Progenitor cell of endocrine pancreas (in vitro differentiated cells): Measurements from ENCODE around the gene EEF1A2. TPM values are rescaled to one million over a fixed set of nuclear protein-coding genes. Genes with fewer than 3 reads are reported as not detected.
"Not testable (repeated sequence)": the region's sequence is repeated elsewhere in the genome, so short reads cannot be mapped to it uniquely, and the experiment has no call there.

Source experiments
- DNase-seq: peaks from one replicate; pipeline ENCODE4 v3.0.0; 2021; ENCODE audit warnings: low spot score; ENCODE audit not compliant: unreplicated experiment
- H3K27ac Mint-ChIP-seq: 2 replicates; pipeline ENCODE4 v1.8.0; 2021; ENCODE audit warnings: mild to moderate bottlenecking, moderate library complexity, mixed read lengths
- H3K27me3 Mint-ChIP-seq: 2 replicates; pipeline ENCODE4 v1.8.0; 2021; ENCODE audit warnings: mixed read lengths
- H3K36me3 Mint-ChIP-seq: 2 replicates; pipeline ENCODE4 v1.8.0; 2022; ENCODE audit warnings: mixed read lengths; ENCODE audit not compliant: insufficient read depth
- H3K4me1 Mint-ChIP-seq: 2 replicates; pipeline ENCODE4 v1.8.0; 2021; ENCODE audit warnings: low read depth, mixed read lengths
- H3K4me3 Mint-ChIP-seq: 2 replicates; pipeline ENCODE4 v1.8.0; 2021; ENCODE audit warnings: low read depth, mild to moderate bottlenecking, moderate library complexity, mixed read lengths
- H3K9me3 Mint-ChIP-seq: 2 replicates; pipeline ENCODE4 v1.8.0; 2021; ENCODE audit warnings: low read depth, mixed read lengths
- total RNA-seq: library from RNA; stranded (reverse); gene quantifications from 2 replicates; pipeline ENCODE4 v1.2.1, GENCODE V29; 2021
- TF ChIP-seq, protein P1 (sequence below): fragments of 200-600 bp; sonication (generic); IDR thresholded peaks from one replicate; pipeline ENCODE4 v1.5.0; 2021; ENCODE audit warnings: antibody characterized with exemption, mild to moderate bottlenecking; ENCODE audit not compliant: unreplicated experiment

The EEF1A2 gene
- total RNA-seq, 1 donor from 2014 or later = 11.0 TPM

DNA sequence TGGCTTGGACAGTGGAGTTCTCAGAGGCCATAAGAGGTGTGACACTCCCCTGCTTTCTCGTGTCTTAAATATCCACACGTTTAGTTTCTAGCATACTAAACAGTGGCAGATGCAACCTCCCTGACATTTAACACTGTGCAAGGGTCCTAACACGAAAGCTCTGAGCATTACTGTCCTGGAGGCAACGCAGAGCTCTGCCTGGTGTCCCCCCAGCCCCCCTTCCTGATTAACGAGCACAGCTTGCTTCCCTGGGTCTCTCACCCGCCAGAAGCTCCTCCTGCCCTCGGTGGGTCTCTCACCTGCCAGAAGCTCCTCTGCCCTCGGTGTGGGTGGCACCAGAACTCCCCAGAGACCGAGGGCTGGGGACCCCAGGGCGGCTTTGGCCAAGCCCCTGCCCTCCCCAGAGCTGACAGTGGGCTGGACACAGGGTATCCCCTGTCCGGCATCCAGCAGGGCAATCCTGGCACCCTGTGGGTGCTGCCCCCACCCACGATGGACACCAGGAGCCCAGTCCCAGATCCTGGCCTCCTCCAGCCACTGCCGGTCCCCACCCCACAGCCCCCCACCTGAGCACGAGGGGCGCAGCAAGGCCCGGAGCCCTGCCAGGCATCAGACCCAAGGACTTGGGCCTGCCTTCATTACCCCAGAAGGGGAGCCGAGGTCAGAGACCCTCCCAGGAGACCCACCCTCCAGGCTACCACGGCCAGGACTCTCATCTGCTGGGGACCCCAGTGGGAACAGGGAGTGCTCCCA, 14.1 kb downstream of the EEF1A2 start:
- Mint-ChIP-seq H3K4me3 (no peak overlapping the region), H3K27ac (no peak overlapping the region), H3K9me3 (no peaks in the 10 kb centered on the region), H3K4me1 (no peaks in the 10 kb centered on the region), H3K27me3 (peaks cover 43% of the 10 kb centered on the region), H3K36me3 (no peaks in the 10 kb centered on the region)
- TF ChIP-seq, protein P1, sequence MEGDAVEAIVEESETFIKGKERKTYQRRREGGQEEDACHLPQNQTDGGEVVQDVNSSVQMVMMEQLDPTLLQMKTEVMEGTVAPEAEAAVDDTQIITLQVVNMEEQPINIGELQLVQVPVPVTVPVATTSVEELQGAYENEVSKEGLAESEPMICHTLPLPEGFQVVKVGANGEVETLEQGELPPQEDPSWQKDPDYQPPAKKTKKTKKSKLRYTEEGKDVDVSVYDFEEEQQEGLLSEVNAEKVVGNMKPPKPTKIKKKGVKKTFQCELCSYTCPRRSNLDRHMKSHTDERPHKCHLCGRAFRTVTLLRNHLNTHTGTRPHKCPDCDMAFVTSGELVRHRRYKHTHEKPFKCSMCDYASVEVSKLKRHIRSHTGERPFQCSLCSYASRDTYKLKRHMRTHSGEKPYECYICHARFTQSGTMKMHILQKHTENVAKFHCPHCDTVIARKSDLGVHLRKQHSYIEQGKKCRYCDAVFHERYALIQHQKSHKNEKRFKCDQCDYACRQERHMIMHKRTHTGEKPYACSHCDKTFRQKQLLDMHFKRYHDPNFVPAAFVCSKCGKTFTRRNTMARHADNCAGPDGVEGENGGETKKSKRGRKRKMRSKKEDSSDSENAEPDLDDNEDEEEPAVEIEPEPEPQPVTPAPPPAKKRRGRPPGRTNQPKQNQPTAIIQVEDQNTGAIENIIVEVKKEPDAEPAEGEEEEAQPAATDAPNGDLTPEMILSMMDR = no peak
- DNase-seq = no peak

DNA sequence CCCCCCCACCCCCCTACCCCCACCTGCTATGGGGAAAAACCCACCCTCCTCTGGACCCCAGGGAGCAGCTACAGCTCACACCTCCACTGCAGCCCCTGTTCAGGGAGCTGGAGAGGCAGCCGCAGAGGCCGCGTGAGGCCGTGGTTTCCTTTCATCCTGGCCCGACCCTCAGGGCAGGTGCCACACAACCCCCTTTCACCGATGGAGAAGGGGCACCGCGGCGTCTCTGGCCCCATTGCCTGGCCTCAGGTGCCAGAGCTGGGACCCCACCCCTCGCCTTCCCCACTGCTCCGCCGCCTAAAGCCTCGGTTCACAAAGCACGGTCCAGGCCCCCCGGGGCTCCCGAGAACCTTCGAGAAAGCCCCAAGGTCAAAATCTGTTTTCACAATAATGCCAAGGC, 14.6 kb downstream of the EEF1A2 start:
- H3K4me1 Mint-ChIP-seq = no peaks in the 10 kb centered on the region
- no peaks in the 10 kb centered on the region for H3K36me3 Mint-ChIP-seq
- no peak for DNase-seq

GRCh38 chr20:63483834-63484233, 15.0 kb downstream of the EEF1A2 start:
- Mint-ChIP-seq H3K36me3 (no peaks in the 10 kb centered on the region), H3K9me3 (no peaks in the 10 kb centered on the region), H3K4me1 (no peaks in the 10 kb centered on the region), H3K27me3 (peaks cover 38% of the 10 kb centered on the region), H3K27ac (no peak overlapping the region), H3K4me3 (no peak overlapping the region)
- no peak for DNase-seq
- TF ChIP-seq, protein P1 = no peak

More for the DNA sequence above, 14.6 kb downstream of the EEF1A2 start:
- Mint-ChIP-seq H3K4me3 (no peak overlapping the region), H3K9me3 (no peaks in the 10 kb centered on the region), H3K27ac (no peak overlapping the region), H3K27me3 (peaks cover 40% of the 10 kb centered on the region)
- TF ChIP-seq, protein P1 = no peak

DNA sequence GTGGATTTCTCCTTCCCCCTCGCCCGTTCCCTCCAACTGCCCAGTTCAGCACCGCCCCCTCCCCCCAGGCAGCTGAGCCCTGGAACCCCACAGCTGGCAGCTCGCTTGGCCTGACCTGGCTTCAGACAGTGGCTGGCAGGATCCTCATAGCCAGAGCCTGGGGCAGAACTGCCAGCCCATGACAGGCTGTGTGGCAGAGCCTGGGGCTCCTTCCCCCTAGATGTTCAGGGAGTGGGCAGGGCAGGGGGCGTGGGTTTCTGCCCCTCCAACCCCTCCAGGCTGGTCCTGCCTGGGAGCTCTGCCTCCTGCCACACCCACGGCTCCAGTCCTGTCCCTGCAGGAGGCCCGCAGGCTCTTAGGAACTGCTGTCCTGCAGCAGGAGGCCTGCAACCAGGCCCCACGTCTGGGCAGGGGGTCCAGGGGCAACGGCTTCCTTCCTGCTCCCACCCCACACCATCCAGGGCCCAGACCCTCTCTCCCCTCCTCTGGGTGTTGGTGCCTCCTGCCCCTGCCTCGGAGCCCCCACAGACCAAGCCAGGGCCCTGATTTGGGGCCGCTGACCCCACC, 16.8 kb downstream of the EEF1A2 start:
- H3K27ac Mint-ChIP-seq = no peak overlapping the region
- H3K4me3 Mint-ChIP-seq = no peak overlapping the region
- peaks cover 44% of the 10 kb centered on the region for H3K27me3 Mint-ChIP-seq
- no peaks in the 10 kb centered on the region for H3K4me1 Mint-ChIP-seq
- DNase-seq = no peak
- H3K36me3 Mint-ChIP-seq = no peaks in the 10 kb centered on the region
- H3K9me3 Mint-ChIP-seq = no peaks in the 10 kb centered on the region
- TF ChIP-seq, protein P1 = no peak

DNA sequence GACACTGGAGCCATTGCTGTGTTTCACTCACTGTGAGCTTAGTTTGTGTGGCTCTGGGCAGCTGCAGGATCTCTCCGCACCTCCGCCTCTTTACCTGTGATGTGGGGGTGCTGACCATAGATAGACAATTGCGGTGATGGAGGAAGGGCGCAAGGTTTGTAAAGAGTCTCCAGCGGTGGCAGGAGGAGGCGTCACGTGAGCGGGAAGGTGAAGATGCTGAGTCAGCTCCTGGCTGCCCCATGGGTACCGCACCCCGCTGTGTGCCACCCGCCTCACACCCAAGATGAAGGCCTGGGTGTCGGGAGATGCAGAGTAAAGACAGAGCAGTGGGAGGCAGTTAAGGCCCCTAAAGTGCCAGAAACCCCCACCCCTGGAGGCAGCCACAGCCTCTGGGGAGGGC, 17.4 kb downstream of the EEF1A2 start:
- Mint-ChIP-seq H3K9me3 (no peaks in the 10 kb centered on the region), H3K36me3 (no peaks in the 10 kb centered on the region), H3K4me3 (no peak overlapping the region), H3K4me1 (no peaks in the 10 kb centered on the region), H3K27me3 (peaks cover 48% of the 10 kb centered on the region), H3K27ac (no peak overlapping the region)
- no peak for DNase-seq
- TF ChIP-seq, protein P1 = no peak

GRCh38 chr20:63479695-63480419, 19.0 kb downstream of the EEF1A2 start:
- not testable (repeated sequence) for H3K27ac Mint-ChIP-seq, H3K4me1 Mint-ChIP-seq, H3K4me3 Mint-ChIP-seq, H3K36me3 Mint-ChIP-seq, DNase-seq, H3K9me3 Mint-ChIP-seq
- peaks cover 48% of the 10 kb centered on the region for H3K27me3 Mint-ChIP-seq
